ENCODE measurements around the gene ONECUT3.

ONECUT3 gene

GRCh38 chr19:1813192-1814182, 60.2 kb downstream of the ONECUT3 start:
- no peak for TF ChIP-seq CTCF (IDR thresholded peaks at IDR 0.05; ENCODE audit: low read depth, low read length)
- no peak for TF ChIP-seq EZH2phosphoT487 (IDR thresholded peaks at IDR 0.05; ENCODE audit: low read depth)
- H3K27me3 ChIP-seq (ENCODE audit: low read depth, low read length) = 0 out of 2 replicates have a peak, but pooled peaks cover 5% of the 10 kb centered on the region
- H3K9me3 ChIP-seq (ENCODE audit: insufficient read depth, low read length) = no peaks in the 10 kb centered on the region
- H3K4me2 ChIP-seq (ENCODE audit: low read length) = peak overlapping the region; percentile 76
- H3K79me2 ChIP-seq (ENCODE audit: low read length) = no peaks in the 10 kb centered on the region
- peaks cover 23% of the 10 kb centered on the region for H3K36me3 ChIP-seq (replicated peaks; ENCODE audit: low read depth, low read length)
- no peaks in the 10 kb centered on the region for H4K20me1 ChIP-seq (ENCODE audit: insufficient read depth, low read length)
- peak overlapping the region; percentile 76 for H3K4me3 ChIP-seq (ENCODE audit: low read length)
- no peak overlapping the region for H2AFZ ChIP-seq (ENCODE audit: low read depth, low read length)
- H3K27ac ChIP-seq (ENCODE audit: low read length) = peak overlapping the region; percentile 61
- peak overlapping the region; percentile 72 for H3K9ac ChIP-seq (ENCODE audit: low read length)
- peaks cover 12% of the 10 kb centered on the region for H3K4me1 ChIP-seq (ENCODE audit: low read length)

- H3K9ac ChIP-seq (ENCODE audit: low read length) = no peak overlapping the region
- H4K20me1 ChIP-seq (ENCODE audit: insufficient read depth, low read length) = no peaks in the 10 kb centered on the region
- no peaks in the 10 kb centered on the region for H3K9me3 ChIP-seq (ENCODE audit: insufficient read depth, low read length)
- H2AFZ ChIP-seq (ENCODE audit: low read depth, low read length) = no peak overlapping the region
- H3K27ac ChIP-seq (ENCODE audit: low read length) = no peak overlapping the region
- peaks cover 29% of the 10 kb centered on the region for H3K36me3 ChIP-seq (replicated peaks; ENCODE audit: low read depth, low read length)
- no peak overlapping the region for H3K4me2 ChIP-seq (ENCODE audit: low read length)
- no peaks in the 10 kb centered on the region for H3K79me2 ChIP-seq (ENCODE audit: low read length)
- TF ChIP-seq CTCF (IDR thresholded peaks at IDR 0.05; ENCODE audit: low read depth, low read length) (no peak), EZH2phosphoT487 (IDR thresholded peaks at IDR 0.05; ENCODE audit: low read depth) (no peak)
- 0 out of 2 replicates have a peak, but pooled peaks cover 5% of the 10 kb centered on the region for H3K27me3 ChIP-seq (ENCODE audit: low read depth, low read length)
- no peak overlapping the region for H3K4me3 ChIP-seq (ENCODE audit: low read length)
- peaks cover 12% of the 10 kb centered on the region for H3K4me1 ChIP-seq (ENCODE audit: low read length)
Observed at GRCh38 chr19:1814391-1814790, 61.1 kb downstream of the ONECUT3 start.

GRCh38 chr19:1814833-1815604, 61.7 kb downstream of the ONECUT3 start:
- peaks cover 33% of the 10 kb centered on the region for H3K36me3 ChIP-seq (replicated peaks; ENCODE audit: low read depth, low read length)
- no peak overlapping the region for H2AFZ ChIP-seq (ENCODE audit: low read depth, low read length)
- H3K4me3 ChIP-seq (ENCODE audit: low read length) = no peak overlapping the region
- H3K9me3 ChIP-seq (ENCODE audit: insufficient read depth, low read length) = no peaks in the 10 kb centered on the region
- no peak overlapping the region for H3K27ac ChIP-seq (ENCODE audit: low read length)
- H3K9ac ChIP-seq (ENCODE audit: low read length) = no peak overlapping the region
- no peaks in the 10 kb centered on the region for H4K20me1 ChIP-seq (ENCODE audit: insufficient read depth, low read length)
- H3K4me1 ChIP-seq (ENCODE audit: low read length) = peaks cover 12% of the 10 kb centered on the region
- H3K27me3 ChIP-seq (ENCODE audit: low read depth, low read length) = 0 out of 2 replicates have a peak, but pooled peaks cover 5% of the 10 kb centered on the region
- TF ChIP-seq CTCF (IDR thresholded peaks at IDR 0.05; ENCODE audit: low read depth, low read length) = no peak
- TF ChIP-seq EZH2phosphoT487 (IDR thresholded peaks at IDR 0.05; ENCODE audit: low read depth) = no peak
- no peak overlapping the region for H3K4me2 ChIP-seq (ENCODE audit: low read length)
- no peaks in the 10 kb centered on the region for H3K79me2 ChIP-seq (ENCODE audit: low read length)
